A172 (cell line): ENCODE measurements around the gene NTM. TPM values are rescaled to one million over a fixed set of nuclear protein-coding genes. Genes with fewer than 3 reads are reported as not detected.

Source experiments
- DNase-seq: peaks from one replicate; pipeline ENCODE4 v3.0.0-alpha.2; 2015; ENCODE audit warnings: low spot score
- total RNA-seq: library from RNA; depleted of rRNA; stranded (reverse); fragments of >200 nt; shearing (Covaris generic); gene quantifications from 2 replicates; pipeline ENCODE4 v1.2.3, GENCODE V29; 2014

Gene NTM
- total RNA-seq, 1 experiment from 2014 or later, result 1.4 TPM

- DNase-seq, result no peak
These were observed 231.2 kb downstream of the NTM start for GRCh38 chr11:131601586-131601985.

GRCh38 chr11:131602431-131602830 lies 232.0 kb downstream of the NTM start:
- DNase-seq, result no peak

DNA sequence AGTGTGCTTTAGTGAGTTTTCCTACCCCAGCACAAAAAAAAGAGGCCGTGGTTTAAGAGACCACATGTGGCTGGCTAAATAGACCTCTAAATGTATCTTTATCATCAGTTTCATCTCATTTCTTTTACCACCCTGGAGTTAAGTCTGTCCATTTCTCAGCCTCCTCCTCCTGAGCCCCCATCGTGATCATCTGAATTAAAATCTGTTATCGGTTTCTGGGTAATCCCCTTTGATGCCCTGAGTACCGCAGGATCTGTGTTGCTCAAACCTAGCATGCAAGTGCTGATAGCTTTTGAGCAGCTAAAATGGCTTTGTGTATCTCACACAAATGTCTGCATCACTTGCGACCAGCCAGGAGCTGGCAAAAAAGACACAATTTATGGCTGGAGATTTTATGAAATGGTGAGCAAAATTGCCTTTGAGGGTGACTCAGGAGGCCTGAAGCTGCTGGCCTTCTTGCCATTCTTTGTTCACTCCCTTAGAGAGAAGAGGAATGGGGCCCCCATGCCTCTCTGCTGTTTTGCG lies 236.5 kb downstream of the NTM start:
- no peak for DNase-seq

GRCh38 chr11:131609337-131609736 lies 238.9 kb downstream of the NTM start:
- DNase-seq, result peak; percentile 47

DNA sequence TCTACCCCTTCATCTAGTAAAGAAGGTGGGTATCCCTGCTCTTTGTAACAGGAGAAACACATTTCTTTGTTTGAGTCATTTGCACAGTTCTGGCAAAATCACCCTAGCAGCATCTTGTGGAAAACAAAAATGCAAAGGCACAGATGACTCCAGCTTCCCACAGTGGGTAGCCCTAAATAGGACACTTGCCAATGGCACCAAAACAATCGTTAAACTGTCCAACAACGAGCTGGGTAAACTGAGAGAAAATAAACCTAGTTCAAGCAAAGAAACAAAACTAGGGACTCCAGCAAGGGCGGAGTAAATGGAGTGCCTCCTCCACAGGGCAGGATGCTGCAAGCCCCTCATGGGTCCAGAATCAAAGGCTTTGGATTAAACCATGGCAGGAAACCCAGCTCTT lies 239.5 kb downstream of the NTM start:
- DNase-seq, result no peak

GRCh38 chr11:131611322-131611721 lies 240.9 kb downstream of the NTM start:
- no peak for DNase-seq

DNA sequence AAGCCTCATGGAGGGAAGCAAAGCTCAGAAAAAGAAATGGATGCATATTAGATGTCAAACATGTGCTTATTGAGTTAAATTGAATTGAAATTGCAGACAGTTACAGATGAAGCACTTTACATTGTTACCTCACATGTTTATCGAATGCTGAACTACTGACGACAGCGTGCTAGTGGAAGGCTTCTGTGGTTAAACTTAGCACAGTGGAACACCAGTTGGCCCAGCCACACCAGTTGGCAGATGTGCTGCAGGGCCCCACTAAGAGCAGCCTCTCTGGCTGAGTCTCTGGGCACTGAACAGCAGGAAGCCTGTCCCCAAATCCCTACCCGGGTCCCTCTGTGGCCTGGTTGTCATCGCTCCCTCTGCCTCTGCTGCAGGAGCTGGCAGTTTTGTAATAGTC lies 242.1 kb downstream of the NTM start:
- no peak for DNase-seq

- no peak for DNase-seq
These were observed 244.2 kb downstream of the NTM start for GRCh38 chr11:131614631-131615030.

GRCh38 chr11:131615611-131616010 lies 245.2 kb downstream of the NTM start:
- DNase-seq, result no peak

DNA sequence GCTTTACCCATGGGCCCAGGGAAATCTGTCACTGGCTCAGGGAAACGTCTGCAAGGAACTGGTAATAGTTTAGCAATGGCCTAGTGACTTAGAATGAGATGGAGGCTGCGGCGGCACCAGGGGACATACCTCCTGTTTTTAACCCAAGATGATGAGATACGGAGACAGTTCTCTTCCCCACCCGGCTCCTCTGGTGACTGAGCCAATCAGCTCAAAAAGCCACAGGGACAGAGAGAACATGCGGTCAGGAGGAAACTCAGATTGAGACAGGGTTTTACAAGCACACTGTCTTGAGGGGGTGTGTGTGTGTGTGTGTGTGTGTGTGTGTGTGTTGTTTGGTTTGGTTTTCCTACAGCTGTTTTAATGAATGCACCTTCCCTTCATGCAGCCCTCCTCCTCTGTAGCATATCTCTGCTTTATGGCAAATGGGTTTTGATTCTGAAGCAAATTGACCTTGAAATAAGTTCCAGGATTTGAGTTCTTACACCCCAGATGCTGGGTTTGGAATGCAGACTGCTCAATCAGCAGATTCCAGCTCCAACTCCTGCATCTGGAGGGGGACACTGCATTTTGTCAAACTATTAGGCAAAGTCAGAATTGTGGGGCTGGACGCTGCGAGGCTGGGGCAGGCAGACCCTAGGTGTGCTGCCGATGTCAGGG lies 246.2 kb downstream of the NTM start:
- no peak for DNase-seq

GRCh38 chr11:131618201-131618600 lies 247.8 kb downstream of the NTM start:
- no peak for DNase-seq

- no peak for DNase-seq
These were observed 251.8 kb downstream of the NTM start for GRCh38 chr11:131622193-131622592.

GRCh38 chr11:131624531-131624930 lies 254.1 kb downstream of the NTM start:
- peak; percentile 2 for DNase-seq

DNA sequence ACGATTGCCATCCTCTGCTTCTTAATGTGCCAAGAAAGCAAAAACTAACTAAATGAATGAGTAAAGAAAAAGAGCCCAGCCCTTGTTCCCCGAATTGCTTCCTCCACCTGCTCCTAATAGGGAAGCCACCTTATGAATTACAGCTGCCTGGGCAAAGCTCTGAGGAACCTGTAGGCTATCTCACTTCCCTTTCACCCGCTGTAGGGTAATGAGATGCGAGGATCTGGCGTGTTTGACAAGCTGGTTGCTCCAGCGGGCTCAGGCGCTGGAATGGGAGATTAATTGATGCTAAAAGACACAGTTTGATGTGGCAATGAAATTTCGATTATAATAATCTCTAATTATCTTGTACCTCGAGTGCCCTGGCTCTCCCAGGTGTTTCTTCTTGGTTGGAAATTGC lies 256.4 kb downstream of the NTM start:
- no peak for DNase-seq

DNA sequence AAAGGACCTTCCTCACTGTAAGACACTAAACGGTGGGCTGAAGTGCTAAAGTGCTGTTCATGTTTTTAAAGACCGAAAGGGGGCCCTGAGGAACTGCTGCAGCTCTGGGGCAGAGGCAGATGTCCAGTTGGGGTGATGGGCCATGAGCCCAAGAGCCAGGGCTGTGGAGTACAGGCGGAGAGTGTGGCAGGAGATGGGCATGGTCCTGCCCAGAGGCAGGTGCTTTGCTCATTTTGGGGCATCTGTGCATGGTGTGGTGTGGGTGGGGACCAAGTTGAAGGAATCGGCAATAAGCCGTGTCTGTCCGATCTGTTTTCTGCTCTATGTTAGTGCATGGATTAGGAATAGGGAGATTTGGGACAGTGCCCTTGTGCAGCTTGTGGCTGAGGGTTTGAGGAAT lies 258.3 kb downstream of the NTM start:
- DNase-seq, result no peak

GRCh38 chr11:131629925-131630540 lies 259.6 kb downstream of the NTM start:
- no peak for DNase-seq

- DNase-seq, result no peak
These were observed 262.6 kb downstream of the NTM start for GRCh38 chr11:131632971-131633370.

- no peak for DNase-seq
These were observed 263.7 kb downstream of the NTM start for GRCh38 chr11:131633921-131634715.

- peak; percentile 13 for DNase-seq
These were observed 267.2 kb downstream of the NTM start for GRCh38 chr11:131637469-131638175.

DNA sequence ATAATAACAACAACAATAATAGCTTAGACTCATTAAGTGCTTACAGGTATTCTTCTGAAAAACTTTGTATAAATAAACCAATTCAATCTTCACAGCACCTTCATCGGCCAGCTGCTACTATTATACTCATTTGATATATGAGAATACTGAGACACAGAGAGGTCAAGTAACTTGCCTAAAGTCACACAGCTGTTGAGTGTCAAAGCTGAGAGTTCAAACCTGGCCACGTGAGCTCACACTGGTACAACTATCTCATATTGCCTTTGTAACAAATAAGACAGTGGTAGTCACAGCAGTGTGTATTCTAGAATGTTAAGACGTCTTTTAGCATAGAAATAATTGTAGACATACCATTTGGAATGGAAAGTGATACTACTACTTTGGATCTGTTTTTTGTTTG lies 268.5 kb downstream of the NTM start:
- no peak for DNase-seq

DNA sequence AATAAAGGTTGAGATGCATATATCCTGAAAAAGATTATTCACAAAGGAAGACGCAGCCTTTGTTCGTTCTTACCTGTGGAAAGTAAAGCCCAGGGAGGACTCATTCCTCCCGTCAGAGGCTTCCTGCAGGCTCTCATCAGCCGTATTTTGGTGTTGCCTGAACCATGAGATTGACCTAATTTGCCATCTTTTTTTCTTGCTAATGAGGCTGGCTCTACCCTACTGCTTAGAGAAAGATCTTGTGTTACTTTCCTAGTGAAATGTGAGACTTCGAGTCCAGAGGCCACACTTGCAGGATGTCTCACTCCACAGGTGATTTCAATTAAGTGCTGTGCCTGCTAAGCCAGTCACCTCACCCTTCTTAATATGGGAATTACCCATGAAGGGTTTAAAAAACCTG lies 269.9 kb downstream of the NTM start:
- no peak for DNase-seq
